Activated naive CD4-positive, alpha-beta T cell treated with anti-CD3 and anti-CD28 coated beads, Interleukin-2, amount 50 U/mL, for 24 hours (primary cell): Measurements from ENCODE around the gene LANCL3.

Experiments used
- H3K27ac Mint-ChIP-seq: one replicate; pipeline ENCODE4 v1.8.0; 2021; ENCODE audit warnings: mild to moderate bottlenecking, mixed read lengths
- H3K27me3 Mint-ChIP-seq: one replicate; pipeline ENCODE4 v1.8.0; 2021; ENCODE audit warnings: mixed read lengths
- H3K36me3 Mint-ChIP-seq: one replicate; pipeline ENCODE4 v1.8.0; 2021; ENCODE audit warnings: mixed read lengths
- H3K4me1 Mint-ChIP-seq: one replicate; pipeline ENCODE4 v1.8.0; 2021; ENCODE audit warnings: mixed read lengths
- H3K4me3 Mint-ChIP-seq: one replicate; pipeline ENCODE4 v1.8.0; 2021; ENCODE audit warnings: mild to moderate bottlenecking, mixed read lengths
- H3K9me3 Mint-ChIP-seq: one replicate; pipeline ENCODE4 v1.8.0; 2021; ENCODE audit warnings: mixed read lengths

The LANCL3 gene

GRCh38 chrX:37686369-37686995 lies 115.0 kb downstream of the LANCL3 start:
- H3K27me3 Mint-ChIP-seq: peaks cover 6% of the 10 kb centered on the region
- no peak overlapping the region for H3K27ac Mint-ChIP-seq
- peaks cover 7% of the 10 kb centered on the region for H3K4me1 Mint-ChIP-seq
- no peaks in the 10 kb centered on the region for H3K9me3 Mint-ChIP-seq
- no peaks in the 10 kb centered on the region for H3K36me3 Mint-ChIP-seq
- H3K4me3 Mint-ChIP-seq: peak overlapping the region; percentile 63

DNA sequence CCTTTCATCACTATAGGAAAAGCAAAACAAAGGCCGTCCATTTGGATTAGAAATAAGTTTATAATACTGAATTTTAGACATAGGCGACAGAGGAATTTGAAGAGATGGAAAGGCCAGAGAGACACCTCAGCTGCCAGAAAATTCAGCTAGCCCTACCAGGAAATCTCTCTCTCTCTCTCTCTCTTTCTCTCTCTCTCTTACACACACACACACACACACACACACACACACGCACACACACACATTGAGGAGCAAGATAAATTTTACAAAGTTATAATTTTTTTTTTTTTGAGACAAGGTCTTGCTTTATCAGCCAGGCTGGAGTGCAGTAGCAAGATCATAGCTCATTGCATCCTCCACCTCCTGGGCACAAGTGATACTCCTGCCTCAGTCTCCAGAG lies 115.5 kb downstream of the LANCL3 start:
- no peaks in the 10 kb centered on the region for H3K9me3 Mint-ChIP-seq
- peaks cover 7% of the 10 kb centered on the region for H3K4me1 Mint-ChIP-seq
- H3K4me3 Mint-ChIP-seq: no peak overlapping the region
- no peaks in the 10 kb centered on the region for H3K36me3 Mint-ChIP-seq
- H3K27me3 Mint-ChIP-seq: peaks cover 6% of the 10 kb centered on the region
- H3K27ac Mint-ChIP-seq: no peak overlapping the region

- no peaks in the 10 kb centered on the region for H3K36me3 Mint-ChIP-seq
- no peak overlapping the region for H3K4me3 Mint-ChIP-seq
- H3K4me1 Mint-ChIP-seq: peaks cover 7% of the 10 kb centered on the region
- H3K9me3 Mint-ChIP-seq: no peaks in the 10 kb centered on the region
- H3K27me3 Mint-ChIP-seq: peaks cover 2% of the 10 kb centered on the region
- H3K27ac Mint-ChIP-seq: no peak overlapping the region
These were observed 118.7 kb downstream of the LANCL3 start for GRCh38 chrX:37690119-37690518.

- no peaks in the 10 kb centered on the region for H3K36me3 Mint-ChIP-seq
- no peaks in the 10 kb centered on the region for H3K27me3 Mint-ChIP-seq
- H3K27ac Mint-ChIP-seq: no peak overlapping the region
- no peak overlapping the region for H3K4me3 Mint-ChIP-seq
- H3K4me1 Mint-ChIP-seq: no peaks in the 10 kb centered on the region
- H3K9me3 Mint-ChIP-seq: no peaks in the 10 kb centered on the region
These were observed 121.5 kb downstream of the LANCL3 start for GRCh38 chrX:37692918-37693317.

GRCh38 chrX:37697169-37697760 lies 125.8 kb downstream of the LANCL3 start:
- H3K27me3 Mint-ChIP-seq: no peaks in the 10 kb centered on the region
- H3K4me3 Mint-ChIP-seq: no peak overlapping the region
- H3K36me3 Mint-ChIP-seq: no peaks in the 10 kb centered on the region
- no peak overlapping the region for H3K27ac Mint-ChIP-seq
- H3K4me1 Mint-ChIP-seq: no peaks in the 10 kb centered on the region
- no peaks in the 10 kb centered on the region for H3K9me3 Mint-ChIP-seq

DNA sequence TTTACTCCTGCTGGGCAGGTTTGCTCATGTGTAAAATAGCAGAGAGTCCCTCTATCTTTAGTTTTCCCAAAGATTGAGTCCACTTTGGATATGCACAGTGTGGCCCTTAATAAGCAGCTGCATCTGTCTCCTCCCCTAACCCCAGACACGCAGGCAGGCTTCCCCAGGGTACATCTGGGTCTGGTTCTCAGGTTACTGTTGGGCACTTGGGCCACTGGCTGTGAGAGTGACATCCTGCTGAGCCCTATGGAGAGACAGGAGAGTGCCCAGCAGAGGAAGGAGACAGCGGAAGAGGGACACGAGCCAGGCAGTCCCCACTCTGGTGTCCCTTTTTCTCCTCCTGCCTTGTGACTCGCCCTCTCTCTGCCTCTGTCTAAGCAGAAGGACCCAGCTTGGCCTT lies 130.1 kb downstream of the LANCL3 start:
- Mint-ChIP-seq H3K4me3 (no peak overlapping the region), H3K9me3 (no peaks in the 10 kb centered on the region), H3K36me3 (no peaks in the 10 kb centered on the region), H3K27me3 (no peaks in the 10 kb centered on the region), H3K27ac (no peak overlapping the region), H3K4me1 (no peaks in the 10 kb centered on the region)

DNA sequence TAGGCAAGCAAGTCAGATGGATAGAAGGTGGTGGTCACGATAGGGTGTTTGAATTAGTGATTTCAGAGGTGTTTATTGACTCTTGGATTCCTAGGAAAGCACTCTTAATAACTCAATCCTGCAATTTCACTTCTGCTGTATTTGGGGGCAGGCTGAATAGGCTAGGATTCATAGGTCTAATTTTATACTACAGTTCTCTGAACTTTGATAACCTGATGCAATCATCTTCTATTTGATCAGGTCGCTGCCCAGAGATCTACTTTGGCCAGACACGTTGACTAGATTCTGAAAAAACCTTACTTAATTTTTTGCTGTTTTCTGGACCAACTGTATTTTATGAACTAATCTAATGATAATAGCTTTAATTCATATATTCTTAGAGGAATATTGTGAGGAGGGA lies 140.5 kb downstream of the LANCL3 start:
- no peaks in the 10 kb centered on the region for H3K27me3 Mint-ChIP-seq
- H3K27ac Mint-ChIP-seq: no peak overlapping the region
- H3K4me3 Mint-ChIP-seq: no peak overlapping the region
- H3K4me1 Mint-ChIP-seq: no peaks in the 10 kb centered on the region
- no peaks in the 10 kb centered on the region for H3K36me3 Mint-ChIP-seq
- no peaks in the 10 kb centered on the region for H3K9me3 Mint-ChIP-seq

DNA sequence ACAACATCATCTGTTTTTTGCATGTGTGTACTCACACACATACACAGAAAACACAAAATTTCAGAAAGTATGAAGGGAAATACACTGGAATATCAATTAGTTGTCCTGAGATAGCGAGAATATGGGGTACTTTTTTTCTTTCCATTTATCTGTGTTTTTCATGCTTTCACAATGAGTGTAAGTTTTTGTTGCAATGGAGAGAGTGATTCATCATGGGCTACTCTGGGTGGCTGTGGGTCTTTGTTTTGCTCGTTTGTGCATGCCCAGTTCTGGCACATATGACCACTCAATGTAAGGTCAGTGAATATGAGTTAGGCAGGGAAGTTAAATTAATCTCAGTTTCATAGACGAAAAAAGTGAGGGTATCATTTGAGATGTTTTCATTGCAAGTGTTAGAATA lies 141.0 kb downstream of the LANCL3 start:
- Mint-ChIP-seq H3K4me3 (no peak overlapping the region), H3K36me3 (no peaks in the 10 kb centered on the region), H3K27ac (no peak overlapping the region)

DNA sequence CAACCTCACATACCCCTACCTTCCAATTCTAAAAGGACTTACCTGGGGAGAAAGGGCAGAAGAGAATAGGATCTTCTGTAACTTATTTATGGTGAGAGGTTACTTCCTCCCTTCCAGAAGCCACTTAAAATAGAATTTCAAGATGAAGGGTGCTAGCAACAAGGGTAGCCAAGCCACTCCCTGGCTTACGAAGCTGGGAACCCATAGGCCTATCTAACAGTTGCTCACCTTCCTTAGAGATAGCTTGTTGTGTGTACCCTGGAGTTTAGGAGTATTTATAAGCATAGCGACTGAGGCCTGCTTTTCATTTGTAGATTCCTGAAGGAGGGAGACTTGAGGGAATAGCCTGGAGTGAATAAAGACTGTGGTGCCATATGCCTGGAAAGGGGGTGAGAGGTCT lies 143.0 kb downstream of the LANCL3 start:
- H3K27ac Mint-ChIP-seq: no peak overlapping the region
- peaks cover 5% of the 10 kb centered on the region for H3K36me3 Mint-ChIP-seq
- H3K4me3 Mint-ChIP-seq: no peak overlapping the region
- peaks cover 5% of the 10 kb centered on the region for H3K9me3 Mint-ChIP-seq
- no peaks in the 10 kb centered on the region for H3K27me3 Mint-ChIP-seq
- H3K4me1 Mint-ChIP-seq: no peaks in the 10 kb centered on the region

More for the DNA sequence above, 141.0 kb downstream of the LANCL3 start:
- H3K27me3 Mint-ChIP-seq: no peaks in the 10 kb centered on the region
- no peaks in the 10 kb centered on the region for H3K4me1 Mint-ChIP-seq
- H3K9me3 Mint-ChIP-seq: no peaks in the 10 kb centered on the region

GRCh38 chrX:37716602-37717001 lies 145.1 kb downstream of the LANCL3 start:
- no peak overlapping the region for H3K27ac Mint-ChIP-seq
- peaks cover 5% of the 10 kb centered on the region for H3K9me3 Mint-ChIP-seq
- H3K27me3 Mint-ChIP-seq: no peaks in the 10 kb centered on the region
- no peak overlapping the region for H3K4me3 Mint-ChIP-seq
- H3K36me3 Mint-ChIP-seq: peaks cover 5% of the 10 kb centered on the region
- H3K4me1 Mint-ChIP-seq: no peaks in the 10 kb centered on the region

GRCh38 chrX:37717708-37718107 lies 146.2 kb downstream of the LANCL3 start:
- H3K4me1 Mint-ChIP-seq: no peaks in the 10 kb centered on the region
- no peak overlapping the region for H3K4me3 Mint-ChIP-seq
- H3K27me3 Mint-ChIP-seq: peaks cover 2% of the 10 kb centered on the region
- no peak overlapping the region for H3K27ac Mint-ChIP-seq
- peaks cover 5% of the 10 kb centered on the region for H3K9me3 Mint-ChIP-seq
- peaks cover 5% of the 10 kb centered on the region for H3K36me3 Mint-ChIP-seq

DNA sequence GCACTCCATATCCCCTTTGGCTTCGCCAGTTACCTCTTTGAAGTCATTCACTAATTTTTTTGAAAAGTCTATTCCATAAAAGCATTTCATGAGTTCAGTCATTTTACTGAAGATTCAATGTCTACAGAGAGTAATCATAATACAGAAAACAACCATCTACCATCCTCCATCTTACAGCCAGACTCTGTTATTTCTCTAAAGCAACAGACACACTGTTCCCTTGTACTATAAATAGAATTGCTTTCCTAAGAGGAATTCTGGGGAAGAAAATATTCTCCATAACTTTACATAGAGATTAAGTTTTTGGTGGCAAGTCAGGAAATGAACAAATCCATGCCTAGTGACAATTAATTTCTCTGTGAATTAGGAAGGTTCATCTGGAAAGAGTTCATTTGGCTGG lies 151.1 kb downstream of the LANCL3 start:
- Mint-ChIP-seq H3K4me1 (no peaks in the 10 kb centered on the region), H3K4me3 (no peak overlapping the region), H3K27me3 (peaks cover 2% of the 10 kb centered on the region), H3K36me3 (peaks cover 5% of the 10 kb centered on the region), H3K27ac (no peak overlapping the region), H3K9me3 (peaks cover 5% of the 10 kb centered on the region)

DNA sequence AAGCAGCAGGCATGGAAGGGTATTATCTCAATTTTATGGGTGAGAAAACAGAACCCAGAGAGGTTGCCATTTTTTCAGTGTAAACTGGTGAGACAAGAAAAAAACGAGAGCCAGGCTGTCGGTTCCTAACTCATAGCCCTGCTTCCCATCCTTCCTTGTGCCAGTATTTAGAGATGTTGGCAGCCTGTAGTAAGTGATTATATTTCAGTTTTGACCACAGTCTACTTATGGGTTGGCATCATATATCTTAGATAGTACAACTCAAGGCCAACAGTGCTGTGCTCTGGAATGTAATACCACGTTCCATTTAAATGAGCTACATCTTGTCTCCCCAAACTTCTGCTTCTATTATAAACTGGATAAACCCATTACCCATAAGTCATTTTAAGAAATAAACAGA lies 154.9 kb downstream of the LANCL3 start:
- no peak overlapping the region for H3K4me3 Mint-ChIP-seq
- no peak overlapping the region for H3K27ac Mint-ChIP-seq
- no peaks in the 10 kb centered on the region for H3K9me3 Mint-ChIP-seq
- H3K27me3 Mint-ChIP-seq: peaks cover 2% of the 10 kb centered on the region
- H3K4me1 Mint-ChIP-seq: no peaks in the 10 kb centered on the region
- H3K36me3 Mint-ChIP-seq: no peaks in the 10 kb centered on the region
